GM18873 (cell line): ENCODE results near the gene DTNBP1.
"Not testable (repeated sequence)": the region's sequence is repeated elsewhere in the genome, so short reads cannot be mapped to it uniquely, and the experiment has no call there.

Source experiments
- ATAC-seq: cut with Tn5 transposase; IDR thresholded peaks from one replicate; pipeline ENCODE4 v1.9.1; 2021; ENCODE audit warnings: mild to moderate bottlenecking, moderate library complexity, moderate number of reproducible peaks; ENCODE audit not compliant: unreplicated experiment, low FRiP score

DTNBP1 gene

DNA sequence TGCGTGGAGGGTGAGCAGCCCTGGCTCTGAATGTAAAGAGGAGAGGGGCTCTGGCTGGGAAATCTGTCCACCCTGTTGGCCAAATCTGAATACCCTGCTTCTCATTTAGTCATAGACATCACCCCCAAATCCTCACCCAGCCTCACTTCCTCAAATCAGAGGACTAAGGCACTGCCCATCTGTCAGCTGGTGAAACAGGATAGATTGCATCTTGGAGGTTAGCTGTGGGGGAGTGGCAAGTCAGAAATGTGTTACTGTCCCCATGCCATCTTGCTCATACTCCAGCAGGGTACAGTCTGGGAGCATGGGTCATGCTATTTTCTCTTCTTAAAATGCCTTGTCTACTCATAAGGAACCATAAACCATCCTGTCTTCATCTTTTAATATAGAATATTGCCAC, 9.5 kb upstream of the DTNBP1 start:
- ATAC-seq, result no peak

DNA sequence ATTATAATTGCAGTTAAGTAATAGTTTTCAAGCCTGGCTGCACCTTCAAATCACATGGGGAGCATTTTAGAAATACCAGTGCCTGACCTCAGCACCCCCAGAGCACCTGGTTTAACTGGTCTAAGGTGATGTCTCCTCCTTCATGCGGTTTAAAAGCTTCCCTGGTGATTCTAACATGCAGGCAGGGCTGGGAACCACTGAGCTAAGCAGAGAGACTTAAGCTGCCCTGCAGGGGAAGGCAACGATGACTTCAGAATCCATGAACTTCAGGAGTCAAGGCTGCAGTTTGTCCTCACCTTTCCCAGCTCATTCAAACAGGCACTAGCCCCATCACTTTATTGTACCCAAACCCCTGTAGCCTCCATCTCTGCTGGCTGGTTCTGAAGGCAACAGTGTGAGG, 6.1 kb upstream of the DTNBP1 start:
- no peak for ATAC-seq

DNA sequence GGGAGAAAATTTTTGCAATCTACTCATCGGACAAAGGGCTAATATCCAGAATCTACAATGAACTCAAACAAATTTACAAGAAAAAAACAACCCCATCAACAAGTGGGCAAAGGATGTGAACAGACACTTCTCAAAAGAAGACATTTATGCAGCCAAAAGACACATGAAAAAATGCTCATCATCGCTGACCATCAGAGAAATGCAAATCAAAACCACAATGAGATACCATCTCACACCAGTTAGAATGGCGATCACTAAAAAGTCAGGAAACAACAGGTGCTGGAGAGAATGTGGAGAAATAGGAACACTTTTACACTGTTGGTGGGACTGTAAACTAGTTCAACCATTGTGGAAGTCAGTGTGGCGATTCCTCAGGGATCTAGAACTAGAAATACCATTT, 4.1 kb upstream of the DTNBP1 start:
- ATAC-seq, result not testable (repeated sequence)

DNA sequence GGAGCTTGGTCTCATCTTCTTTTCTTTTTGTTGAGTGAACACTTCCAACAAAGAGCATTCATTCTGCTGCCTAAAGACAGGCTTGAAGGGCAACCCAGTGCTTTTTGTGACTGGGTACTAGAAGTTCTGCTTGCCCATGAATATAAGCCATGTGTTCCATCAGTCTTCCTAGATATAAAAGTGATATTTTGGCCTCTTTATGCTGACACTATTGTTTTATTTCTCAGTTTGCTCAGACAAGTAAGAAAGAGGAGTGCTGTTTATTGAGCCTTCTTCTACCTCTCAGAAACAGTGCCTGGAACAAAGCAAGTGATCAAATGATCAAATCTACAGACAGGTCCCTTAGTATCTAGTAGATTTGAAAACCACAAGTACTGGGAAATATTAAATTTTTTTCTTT, 2.4 kb upstream of the DTNBP1 start:
- no peak for ATAC-seq

DNA sequence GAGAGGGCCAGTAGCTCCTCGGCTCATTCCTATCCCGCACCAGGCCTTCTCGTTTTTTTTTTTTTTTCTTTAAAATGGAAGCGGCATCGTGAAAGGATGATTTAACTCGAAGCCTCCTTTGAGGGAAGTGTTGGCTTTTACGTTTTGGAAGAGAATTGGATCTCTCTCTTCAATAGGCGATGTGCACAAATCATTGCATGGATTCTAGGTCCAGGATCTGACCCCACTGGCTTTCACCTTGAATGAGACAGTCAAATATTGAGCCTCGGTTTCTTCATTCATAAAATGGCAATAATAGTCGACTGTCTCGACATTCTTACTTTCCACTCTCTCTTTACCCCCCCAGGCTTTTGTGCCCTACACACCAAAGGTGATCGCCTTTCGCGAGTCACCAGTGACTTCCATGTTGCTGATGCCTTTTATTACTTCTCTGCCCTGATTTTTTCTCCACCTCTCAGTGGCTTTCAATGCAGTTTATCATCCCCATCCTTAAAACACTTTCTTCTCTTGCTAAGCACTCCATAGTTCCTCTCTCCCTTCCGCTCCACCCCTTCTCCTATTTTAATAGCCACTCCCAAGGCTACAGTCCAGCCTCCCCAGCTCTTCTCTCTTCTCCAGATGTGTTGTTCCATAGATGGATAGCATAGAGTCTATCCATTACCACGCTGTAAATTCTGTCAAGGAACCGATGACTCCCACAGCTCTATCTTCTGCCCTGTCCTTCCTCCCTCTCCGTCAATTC, 473 bp upstream of the DTNBP1 start:
- ATAC-seq, result no peak

DNA sequence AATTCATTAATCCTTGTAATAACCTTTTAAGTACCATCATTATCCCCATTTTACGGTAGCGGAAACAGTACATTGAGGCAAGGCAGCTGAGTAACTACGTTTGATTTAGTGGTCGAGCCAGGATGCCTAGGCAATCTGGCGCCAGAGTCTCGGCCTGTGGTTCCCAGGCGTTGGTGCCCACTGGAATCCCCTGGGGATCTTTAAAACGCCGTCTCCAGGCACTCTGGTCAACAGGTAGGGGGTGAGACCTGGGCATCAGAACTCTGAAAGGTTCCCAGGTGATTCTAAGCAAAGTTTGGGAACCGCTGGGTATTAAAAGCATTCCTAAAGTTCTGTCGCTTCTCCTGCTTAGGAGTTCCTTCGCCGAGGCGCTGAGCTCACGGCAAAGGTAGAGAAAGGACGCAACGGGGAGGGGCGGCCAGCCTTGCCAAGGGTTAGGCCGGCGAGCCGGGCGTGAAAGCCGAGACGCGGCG, 939 bp downstream of the DTNBP1 start:
- ATAC-seq, result no peak

DNA sequence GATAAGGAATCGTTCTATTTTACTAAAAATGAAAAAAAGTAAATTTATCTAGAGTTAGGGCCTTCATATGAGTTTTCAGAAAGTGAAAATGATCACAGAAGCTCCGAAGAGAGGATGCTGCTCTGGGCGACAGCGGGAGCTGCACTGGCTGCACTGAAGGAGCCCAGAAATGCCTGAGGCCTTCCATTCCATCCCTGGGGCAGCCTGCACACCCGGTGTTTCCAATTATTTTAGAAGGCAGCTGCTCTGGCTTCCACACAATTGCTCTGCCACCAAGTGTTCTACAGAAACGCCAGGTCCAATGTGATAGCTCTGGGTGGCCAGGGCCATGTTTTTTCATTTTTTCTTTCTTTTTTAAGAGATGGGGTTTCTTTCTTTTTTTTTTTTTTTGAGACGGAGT, 3.6 kb downstream of the DTNBP1 start:
- no peak for ATAC-seq

DNA sequence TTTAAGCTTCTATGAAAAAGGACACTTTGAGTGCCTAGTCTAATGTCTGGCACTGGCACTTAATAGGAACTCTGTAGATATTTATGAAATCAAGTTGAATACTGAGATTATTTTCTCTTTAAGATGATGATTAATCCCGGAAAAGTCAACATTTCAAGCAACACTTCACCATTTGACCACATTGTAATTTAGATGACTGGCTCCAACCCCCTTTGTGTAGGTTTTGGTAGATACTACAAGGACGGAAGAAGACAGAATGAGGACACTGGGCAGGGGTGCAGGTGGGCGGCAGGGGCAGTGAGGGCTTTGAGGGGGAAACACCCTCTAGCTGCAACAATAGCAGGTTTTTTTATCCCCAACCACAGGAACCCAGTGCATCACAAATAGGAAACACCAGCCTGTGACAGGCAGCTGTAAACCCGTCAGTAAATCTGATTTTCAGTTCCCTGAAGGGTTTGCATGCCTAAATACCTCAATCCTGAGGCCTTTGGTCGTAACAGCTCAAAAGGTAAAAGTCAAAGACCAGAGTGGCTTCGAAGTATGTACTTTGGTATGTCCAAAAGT, 4.6 kb downstream of the DTNBP1 start:
- no peak for ATAC-seq

DNA sequence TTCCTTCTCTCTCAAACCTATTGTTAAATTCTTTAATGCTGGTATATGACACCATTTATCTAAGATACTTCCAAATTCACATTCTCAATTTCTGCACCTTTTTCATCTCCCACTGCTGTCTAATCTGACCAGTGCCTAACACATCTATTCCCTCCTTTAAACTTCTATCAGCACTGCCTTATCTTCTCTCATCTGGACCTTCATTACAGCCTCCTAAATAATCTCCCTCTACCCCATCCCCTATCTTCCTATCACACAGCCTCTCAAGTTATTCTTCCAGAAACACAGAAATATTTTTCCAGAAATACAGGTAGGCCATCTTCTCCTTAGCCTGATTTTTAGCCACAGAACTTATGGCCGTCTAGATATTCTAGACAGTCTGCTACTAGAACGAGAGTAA, 5.5 kb downstream of the DTNBP1 start:
- no peak for ATAC-seq

DNA sequence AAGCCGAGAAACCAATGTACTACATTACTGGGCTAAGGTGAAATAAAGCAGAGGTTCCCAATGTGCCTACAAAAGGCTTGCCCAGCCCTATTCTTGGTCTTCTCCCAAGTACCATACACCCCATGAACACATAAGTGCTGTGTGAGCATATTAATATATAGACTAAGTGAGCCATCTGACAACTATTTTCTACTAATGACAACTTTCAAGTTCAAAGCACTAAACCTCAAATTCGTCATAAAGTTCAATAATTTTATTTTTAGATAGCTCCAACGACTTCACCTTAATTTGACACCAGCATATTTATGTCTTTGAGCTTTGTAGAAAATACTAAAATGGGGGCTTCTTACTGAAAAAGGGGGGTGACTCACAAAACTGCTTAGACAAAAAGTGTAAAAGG, 6.7 kb downstream of the DTNBP1 start:
- no peak for ATAC-seq

DNA sequence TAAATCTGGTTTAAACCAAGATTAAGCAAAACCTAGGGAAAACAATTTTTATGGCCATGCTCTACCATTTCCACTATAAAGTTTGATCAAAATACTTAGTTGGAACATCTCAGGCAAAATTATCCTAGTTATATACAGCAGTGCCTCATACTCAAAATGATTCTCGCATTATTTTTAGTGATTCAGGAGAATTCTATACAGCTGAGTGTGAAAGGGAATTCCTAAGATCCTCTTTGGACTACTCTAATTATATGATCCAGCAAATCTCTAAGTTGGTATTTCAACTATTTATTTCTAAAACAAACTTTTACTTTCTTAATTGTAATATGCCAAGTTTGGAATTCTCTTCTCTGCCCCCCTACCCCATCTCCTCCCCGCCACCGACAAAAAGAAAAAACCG, 8.6 kb downstream of the DTNBP1 start:
- no peak for ATAC-seq

DNA sequence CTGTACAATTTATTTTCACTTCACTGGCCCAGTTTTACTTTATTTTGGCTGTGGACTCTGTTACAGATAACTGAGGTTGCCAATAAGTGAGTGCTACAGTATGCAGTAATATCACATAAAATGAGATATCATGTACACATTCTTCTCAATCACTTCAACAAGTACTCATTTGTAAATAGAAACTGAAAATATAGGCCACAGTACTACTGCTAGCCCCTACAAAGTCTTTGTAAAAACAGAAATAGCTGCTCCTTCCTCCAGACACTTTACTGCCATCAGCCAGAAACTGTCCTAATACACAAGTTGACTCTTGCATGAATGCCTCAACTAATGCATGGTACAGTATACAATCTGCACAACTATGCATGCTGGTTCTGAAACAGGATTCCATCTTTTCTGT, 9.2 kb downstream of the DTNBP1 start:
- ATAC-seq, result peak; percentile 55

DNA sequence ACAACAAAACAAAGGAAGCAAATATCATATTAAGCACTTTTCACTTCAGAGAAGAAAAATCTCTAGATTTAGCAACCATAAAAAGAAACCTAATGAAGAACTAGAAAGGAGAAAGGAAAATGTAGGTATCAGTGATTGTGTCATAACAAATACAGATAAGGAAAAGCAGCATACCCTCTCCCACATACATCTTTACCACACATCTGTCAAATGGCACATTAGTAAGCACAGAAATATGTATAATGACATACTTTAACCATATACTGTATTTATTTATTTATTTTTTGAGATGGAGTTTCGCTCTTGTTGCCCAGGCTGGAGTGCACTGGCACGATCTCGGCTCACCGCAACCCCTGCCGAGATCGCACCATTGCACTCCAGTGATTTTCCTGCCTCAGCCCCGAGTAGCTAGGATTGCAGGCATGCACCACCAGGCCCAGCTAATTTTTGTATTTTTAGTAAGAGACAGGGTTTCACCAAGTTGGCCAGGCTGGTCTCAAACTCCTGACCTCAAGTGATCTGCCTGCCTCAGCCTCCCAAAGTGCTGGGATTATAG, 12.7 kb downstream of the DTNBP1 start:
- ATAC-seq, result not testable (repeated sequence)

DNA sequence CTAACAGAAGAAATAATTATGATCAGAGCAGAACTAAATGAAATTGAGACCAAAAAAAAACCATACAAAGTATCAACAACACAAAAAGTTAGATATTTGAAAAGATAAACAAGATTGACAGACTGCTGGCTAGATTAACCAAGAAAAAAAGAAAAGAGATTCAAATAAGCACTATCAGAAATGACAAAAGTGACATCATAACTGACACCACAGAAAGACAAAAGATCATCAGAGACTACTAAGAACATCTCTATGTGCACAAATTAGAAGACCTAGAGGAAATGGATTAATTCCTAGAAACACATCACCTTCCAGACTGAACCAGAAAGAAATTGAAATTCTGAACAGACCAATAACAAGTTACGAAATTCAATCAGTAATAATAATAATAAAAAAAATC, 17.9 kb downstream of the DTNBP1 start:
- ATAC-seq, result no peak

DNA sequence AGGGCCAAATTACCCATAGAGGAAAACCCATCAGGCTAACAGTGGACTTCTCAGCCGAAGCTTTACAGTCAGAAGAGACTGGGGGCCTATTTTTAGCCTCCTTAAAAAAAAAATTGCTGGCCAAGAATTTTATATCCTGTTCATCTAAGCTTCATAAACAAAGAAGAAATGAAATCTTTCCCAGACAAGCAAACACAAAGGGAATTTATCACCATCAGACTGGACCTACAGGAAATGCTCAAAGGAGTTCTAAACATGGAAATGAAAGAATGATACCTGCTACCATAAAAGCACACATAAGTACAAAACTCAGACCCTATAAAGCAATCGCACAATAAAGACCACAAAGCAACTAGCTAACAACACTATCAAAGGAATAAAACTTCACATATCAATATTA, 19.3 kb downstream of the DTNBP1 start:
- no peak for ATAC-seq

DNA sequence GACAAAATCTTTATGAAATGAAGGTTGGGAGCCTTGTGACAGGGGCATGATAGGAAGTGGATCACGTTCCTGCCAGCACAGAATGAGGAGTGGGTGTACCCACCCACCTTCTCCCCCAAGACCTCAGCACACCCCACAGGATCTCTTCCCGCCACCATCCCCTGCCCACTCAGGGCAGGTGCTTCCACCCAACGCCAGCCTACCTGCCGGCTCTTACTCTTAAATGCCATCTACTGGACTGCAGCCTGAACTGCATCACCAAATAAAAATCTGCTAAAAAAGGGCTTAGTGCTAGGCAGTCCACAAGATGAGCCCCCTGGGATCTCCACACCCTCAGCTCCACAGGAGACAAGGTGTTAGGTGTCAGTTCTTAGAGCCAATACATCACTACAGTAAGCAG, 20.6 kb downstream of the DTNBP1 start:
- ATAC-seq, result no peak

DNA sequence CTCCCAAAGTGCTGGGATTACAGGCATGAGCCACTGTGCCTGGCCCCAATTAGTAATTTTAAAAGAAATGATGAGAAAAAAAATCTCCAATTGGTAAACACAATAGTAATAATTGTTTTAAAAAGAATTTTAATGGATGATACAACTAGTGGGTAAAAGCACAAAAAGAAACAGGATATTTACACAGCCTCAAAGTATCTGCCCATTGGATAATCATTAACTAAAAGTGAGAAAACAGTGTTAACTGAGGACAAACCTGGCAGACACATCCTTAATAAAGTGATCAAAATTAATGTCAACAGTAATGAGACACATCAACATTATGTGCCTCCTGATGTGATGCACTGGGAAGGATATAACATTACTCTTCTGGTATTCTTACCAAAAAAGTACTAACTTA, 24.5 kb downstream of the DTNBP1 start:
- no peak for ATAC-seq

DNA sequence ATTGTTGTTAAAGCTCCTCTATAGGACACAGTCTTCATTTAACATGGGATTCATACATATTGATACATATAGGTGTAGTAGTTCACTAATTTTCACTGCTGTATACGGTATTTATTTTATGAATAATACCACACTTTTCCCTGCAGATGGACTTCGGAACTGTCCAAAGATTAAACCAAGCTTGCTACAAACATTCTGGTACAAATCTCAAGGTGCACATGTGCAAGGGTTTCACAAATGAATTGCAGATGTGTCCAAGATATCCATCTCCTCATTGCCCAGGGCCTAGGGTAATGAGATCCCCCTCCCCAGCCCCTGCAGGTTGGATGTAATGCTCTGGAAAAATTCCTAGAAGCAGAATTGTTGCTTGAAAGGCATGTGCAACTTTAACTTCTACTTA, 31.4 kb downstream of the DTNBP1 start:
- no peak for ATAC-seq

DNA sequence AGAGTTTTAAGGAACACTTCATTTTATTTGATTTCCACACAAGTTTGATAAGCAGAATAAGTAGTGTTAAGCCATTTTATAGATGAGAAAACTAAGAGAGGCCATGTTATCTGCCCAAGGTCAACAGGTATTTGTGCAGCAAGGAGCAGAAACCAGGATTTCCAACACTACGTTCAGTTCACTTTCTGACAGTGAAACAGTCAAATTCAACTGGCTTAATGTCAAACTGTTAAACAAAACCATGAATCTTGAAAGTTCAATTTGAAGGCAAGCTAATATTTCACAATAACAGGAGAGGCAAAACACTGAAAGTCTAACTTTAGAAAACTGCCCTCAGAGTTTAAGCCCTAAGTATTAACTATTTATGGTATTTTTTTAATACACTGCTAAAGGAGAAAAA, 32.6 kb downstream of the DTNBP1 start:
- no peak for ATAC-seq

DNA sequence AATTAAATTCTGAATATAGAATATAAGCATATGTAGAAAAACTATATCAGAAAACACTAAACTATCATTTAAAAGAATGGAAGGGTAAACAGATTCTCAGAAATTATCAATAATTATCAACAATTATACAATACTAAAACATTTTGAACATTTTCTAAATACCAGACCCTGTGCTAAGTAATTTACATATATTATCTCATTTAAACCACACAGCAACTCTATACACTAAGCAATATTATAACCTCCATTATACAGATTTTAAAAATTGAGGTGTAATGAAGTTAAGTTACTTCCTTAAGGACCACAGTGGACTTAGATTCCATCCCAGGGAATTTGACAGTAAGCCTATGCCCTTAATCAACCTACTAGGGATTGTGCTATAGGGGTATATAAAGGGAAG, 33.3 kb downstream of the DTNBP1 start:
- ATAC-seq, result no peak

DNA sequence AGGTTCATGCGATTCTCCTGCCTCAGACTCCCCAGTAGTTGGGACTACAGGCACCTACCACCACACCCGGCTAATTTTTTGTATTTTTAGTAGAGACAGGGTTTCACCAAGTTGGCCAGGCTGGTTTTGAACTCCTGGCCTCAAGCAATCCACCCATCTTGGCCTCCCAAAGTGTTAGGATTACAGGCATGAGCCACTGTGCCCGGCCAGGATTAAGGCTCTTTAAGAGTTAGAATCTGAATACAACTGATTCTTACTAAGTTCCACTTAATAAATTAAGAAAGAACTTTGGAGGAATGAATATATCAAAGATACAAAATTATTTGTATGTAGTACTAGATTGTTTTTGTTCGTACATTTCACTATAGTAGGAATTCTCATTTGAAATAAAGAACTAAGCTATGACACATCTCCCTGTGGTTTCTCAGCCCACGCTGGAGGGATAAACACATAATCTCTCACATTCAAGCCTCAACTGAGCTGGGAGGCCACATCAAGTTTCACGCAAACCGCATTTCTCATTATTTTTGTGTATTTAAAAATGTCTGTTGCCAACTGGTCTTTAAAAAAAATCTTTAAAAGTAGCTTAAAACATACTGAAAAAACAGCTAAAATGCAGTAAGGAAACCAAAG, 34.2 kb downstream of the DTNBP1 start:
- ATAC-seq, result no peak

DNA sequence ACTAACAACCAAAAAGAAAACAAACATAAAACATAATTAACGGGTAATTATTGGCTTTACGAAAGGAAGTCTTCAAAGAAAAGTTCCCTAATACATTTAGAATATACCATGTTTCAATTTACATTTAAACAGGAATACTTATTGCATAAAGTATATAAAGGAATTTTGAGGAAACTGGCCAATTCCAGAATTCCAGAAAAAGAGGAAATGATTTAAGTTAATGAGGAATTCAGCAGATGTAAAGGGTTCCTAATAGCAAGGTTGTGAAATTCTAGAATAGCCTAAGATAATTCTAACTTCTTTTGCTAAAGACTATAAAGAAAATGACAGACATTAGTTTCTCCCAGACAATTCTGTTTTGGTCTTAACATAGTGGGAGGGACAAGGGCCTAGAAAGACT, 35.0 kb downstream of the DTNBP1 start:
- ATAC-seq, result no peak
